Transverse colon (tissue), 4 donors: ENCODE data around the gene RDH8.

Experiments used
- CTCF ChIP-seq, 5 experiments: fragments of 200-600 bp in 3 of 5; fragments of 450-650 bp in 2 of 5; sonication (generic) in 3 of 5; IDR thresholded peaks; 1 replicate in 2 of 5; 2 replicates in 3 of 5; pipeline ENCODE4 v1.5.1; 2016 to 2017; ENCODE audit warnings: antibody characterized with exemption in 5 of 5, inconsistent platforms in 3 of 5, mild to moderate bottlenecking in 2 of 5, moderate library complexity in 1 of 5
- EP300 ChIP-seq: sonication (generic); formaldehyde crosslinking; IDR thresholded peaks from one replicate; pipeline ENCODE4 v1.6.1; 2017; ENCODE audit warnings: antibody characterized with exemption, low read depth
- POLR2A ChIP-seq: fragments of 450-650 bp; IDR thresholded peaks from one replicate; pipeline ENCODE4 v1.6.1; 2016; ENCODE audit warnings: antibody characterized with exemption, mild to moderate bottlenecking, moderate library complexity
- POLR2AphosphoS5 ChIP-seq, 3 donors: sonication (generic); formaldehyde crosslinking; IDR thresholded peaks; one replicate each; pipeline ENCODE4 v1.6.1; 2016; ENCODE audit warnings: antibody characterized with exemption in 3 of 3

GRCh38 chr19:9986787-9987281, 26.4 kb upstream of the RDH8 start:
- TF ChIP-seq CTCF (IDR thresholded peaks at IDR 0.05) (no peak), POLR2A (no peak), EP300 (no peak), POLR2AphosphoS5 (IDR thresholded peaks at IDR 0.05) (no peak)
